ENCODE results near the gene RNF8. TPM values are rescaled to one million over a fixed set of nuclear protein-coding genes. Genes with fewer than 3 reads are reported as not detected.

The RNF8 gene
- total and polyA plus RNA-seq, 9 donors: 13.5 to 23.1 (median 16.2) TPM

DNA sequence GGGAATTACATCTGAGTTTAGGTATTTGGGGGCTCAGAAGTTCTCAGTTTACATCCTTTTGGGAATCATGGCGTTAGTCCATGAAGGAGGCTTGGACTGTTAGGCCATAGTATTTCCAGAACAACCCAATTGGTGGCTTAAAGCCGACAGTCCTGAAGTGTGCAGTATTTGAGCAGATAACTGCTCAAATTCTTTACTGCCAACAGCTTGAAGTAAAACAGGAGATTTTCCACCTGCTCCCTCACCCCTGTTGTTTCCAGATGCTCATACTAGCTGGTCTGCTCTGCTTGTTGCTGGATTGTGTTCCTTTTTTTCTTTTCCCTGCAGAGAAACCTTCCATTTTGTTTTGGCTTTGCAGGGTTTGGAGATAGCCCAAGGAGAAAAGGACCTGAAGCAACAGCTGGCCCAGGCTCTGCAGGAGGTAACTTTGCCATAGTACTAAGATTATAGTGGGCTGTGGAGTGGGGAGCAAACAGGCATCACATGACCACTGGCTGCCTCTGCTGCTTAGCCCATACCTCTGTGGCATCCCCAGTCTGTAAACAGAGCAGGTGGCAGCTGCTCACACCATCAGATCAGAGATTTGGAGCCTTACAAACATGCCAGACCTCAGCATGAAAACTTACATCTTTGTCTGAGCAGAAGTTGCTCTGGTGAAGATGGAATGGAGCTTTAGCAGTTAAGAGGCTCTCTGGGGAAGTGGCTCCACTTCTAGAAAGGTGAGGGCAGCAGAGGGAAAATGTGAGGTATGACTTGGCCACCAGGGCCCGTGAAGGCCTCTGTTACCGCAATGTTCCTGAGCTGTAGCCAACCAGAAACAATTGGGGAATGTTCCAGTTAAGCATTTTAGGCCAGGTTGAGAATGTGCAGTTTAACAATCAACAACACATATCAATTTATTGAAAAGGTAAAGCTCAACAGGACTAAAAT is 17.6 kb downstream of the RNF8 start:
- 10% methylated on average over 2 of the region's 4 CpGs for WGBS (ENCODE audit: insufficient coverage)
- DNase-seq: peak; percentile 57
- H3K4me3 ChIP-seq (ENCODE audit: low read length): no peak overlapping the region
- H3K27ac ChIP-seq (ENCODE audit: low read length): no peak overlapping the region
- H3K36me3 ChIP-seq (ENCODE audit: control insufficient read depth, insufficient read depth, low read length): peaks cover 46% of the 10 kb centered on the region
- H3K4me1 ChIP-seq (ENCODE audit: control insufficient read depth, insufficient read depth, low read length): peaks cover 10% of the 10 kb centered on the region
- H3K9me3 ChIP-seq (replicated peaks; ENCODE audit: control insufficient read depth, low read depth, low read length): no peaks in the 10 kb centered on the region
- no peaks in the 10 kb centered on the region for H3K27me3 ChIP-seq (ENCODE audit: control insufficient read depth, insufficient read depth, low read length)

DNA sequence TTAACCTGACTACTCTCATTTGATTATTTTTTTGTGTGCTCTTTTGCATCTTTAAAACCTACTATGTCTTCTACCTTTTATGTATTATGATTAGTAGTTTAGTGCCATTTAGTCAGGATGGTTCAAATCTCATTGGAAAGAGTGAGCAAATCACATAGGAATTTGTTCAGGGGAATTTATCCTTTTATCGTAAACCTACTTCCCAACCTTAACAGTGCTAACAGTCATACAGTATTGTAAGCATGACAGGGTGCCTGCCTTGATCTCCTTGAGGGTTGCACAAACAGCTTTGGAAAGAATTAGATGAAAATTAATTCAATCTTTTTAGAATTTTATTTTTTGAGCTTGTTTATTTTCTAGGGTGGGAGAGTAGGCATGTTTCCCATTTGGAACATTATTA is 18.3 kb downstream of the RNF8 start:
- Histone ChIP-seq H3K4me3 (ENCODE audit: low read length) (no peak overlapping the region), H3K4me1 (ENCODE audit: control insufficient read depth, insufficient read depth, low read length) (peaks cover 10% of the 10 kb centered on the region), H3K36me3 (ENCODE audit: control insufficient read depth, insufficient read depth, low read length) (peaks cover 46% of the 10 kb centered on the region), H3K27me3 (ENCODE audit: control insufficient read depth, insufficient read depth, low read length) (no peaks in the 10 kb centered on the region), H3K9me3 (replicated peaks; ENCODE audit: control insufficient read depth, low read depth, low read length) (no peaks in the 10 kb centered on the region), H3K27ac (ENCODE audit: low read length) (no peak overlapping the region)
- no CpG with 5 or more reads among the region's 1 CpG for WGBS (ENCODE audit: insufficient coverage)
- no peak for DNase-seq

DNA sequence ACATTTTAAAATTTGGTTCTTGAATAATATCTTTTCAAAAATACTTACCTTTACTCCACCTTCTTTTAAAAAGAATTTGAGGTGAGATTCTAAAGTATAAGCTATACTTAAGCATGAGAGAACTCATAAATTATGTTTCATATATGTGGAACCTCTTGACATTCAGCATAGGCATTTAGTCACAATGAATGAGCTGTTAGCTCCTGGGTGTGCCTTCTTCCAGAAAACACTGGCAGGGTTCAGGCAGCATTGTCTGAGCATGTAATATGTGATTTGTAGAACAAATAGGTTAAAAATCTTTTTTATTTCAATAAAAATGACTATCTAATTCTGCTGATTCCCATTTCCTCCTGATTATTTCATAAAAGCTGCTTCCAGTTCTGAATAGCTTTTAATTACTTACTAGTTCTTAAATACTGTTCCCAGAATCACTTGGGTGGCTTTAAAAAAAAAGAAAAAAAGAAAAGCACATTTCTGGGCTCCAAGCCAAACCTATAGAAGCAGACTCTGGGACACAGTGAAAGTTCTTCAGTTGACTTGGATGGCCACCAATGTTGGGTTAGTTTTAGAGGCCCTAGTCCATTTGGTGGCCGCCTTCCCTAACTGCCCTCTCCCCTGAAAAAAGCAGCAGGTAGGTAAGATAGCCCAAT is 20.2 kb downstream of the RNF8 start:
- Histone ChIP-seq H3K36me3 (ENCODE audit: control insufficient read depth, insufficient read depth, low read length) (peaks cover 39% of the 10 kb centered on the region), H3K9me3 (replicated peaks; ENCODE audit: control insufficient read depth, low read depth, low read length) (no peaks in the 10 kb centered on the region), H3K4me1 (ENCODE audit: control insufficient read depth, insufficient read depth, low read length) (peaks cover 10% of the 10 kb centered on the region), H3K4me3 (ENCODE audit: low read length) (no peak overlapping the region), H3K27me3 (ENCODE audit: control insufficient read depth, insufficient read depth, low read length) (no peaks in the 10 kb centered on the region), H3K27ac (ENCODE audit: low read length) (no peak overlapping the region)
- WGBS (ENCODE audit: insufficient coverage): no CpG with 5 or more reads among the region's 1 CpG
- peak; percentile 41 for DNase-seq

DNA sequence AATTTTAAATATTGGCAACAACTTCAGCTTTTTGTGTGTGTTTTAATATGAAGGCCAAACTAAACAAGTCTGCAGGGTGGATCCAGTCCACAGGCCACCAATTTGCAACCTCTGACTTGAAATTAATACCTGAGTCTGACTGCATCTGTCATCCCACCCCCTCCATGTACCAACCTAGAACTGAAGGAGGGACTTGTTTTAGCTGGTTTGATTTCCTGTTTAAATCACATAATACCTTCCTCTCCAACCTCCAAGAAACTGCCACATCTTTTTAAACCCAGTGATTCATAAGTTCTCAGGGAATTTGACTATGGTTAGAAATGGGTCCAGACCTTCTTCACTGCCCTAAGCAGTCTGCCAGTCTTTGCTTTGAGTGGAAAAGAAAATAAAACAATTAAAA is 21.6 kb downstream of the RNF8 start:
- DNase-seq: no peak
- Histone ChIP-seq H3K27ac (ENCODE audit: low read length) (no peak overlapping the region), H3K4me1 (ENCODE audit: control insufficient read depth, insufficient read depth, low read length) (peaks cover 10% of the 10 kb centered on the region), H3K36me3 (ENCODE audit: control insufficient read depth, insufficient read depth, low read length) (peaks cover 41% of the 10 kb centered on the region), H3K4me3 (ENCODE audit: low read length) (no peak overlapping the region), H3K9me3 (replicated peaks; ENCODE audit: control insufficient read depth, low read depth, low read length) (no peaks in the 10 kb centered on the region), H3K27me3 (ENCODE audit: control insufficient read depth, insufficient read depth, low read length) (no peaks in the 10 kb centered on the region)

DNA sequence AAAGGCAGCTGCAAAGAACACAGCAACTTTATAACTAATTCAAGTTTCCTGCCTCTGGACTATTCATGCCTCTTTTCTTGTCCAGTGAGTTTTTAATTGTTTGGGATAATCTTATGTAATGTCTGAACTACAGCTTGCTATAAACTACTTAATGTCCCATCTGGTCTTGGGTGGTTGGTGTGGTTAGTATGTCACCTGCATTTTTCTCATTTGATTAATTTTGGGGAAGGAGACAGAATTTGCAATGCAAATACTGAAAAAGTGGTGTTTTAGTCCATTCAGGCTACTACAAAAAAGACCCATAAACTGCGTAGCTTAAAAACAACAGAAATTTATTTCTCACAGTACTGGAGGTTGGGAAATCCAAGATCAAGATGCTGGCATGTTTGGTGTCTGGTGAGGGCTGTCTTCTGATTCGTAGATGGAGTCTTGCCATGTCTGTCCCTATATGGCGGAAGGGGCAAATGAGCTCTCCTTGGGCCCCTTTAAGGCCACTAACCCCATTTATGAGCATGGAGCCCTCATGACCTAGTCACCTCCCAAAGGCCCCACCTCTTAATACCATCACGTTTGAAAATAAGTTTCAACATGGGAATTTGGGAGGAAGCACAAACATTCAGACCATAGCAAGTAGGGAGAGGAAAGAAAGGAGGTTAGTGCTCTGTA is 22.4 kb downstream of the RNF8 start:
- H3K4me3 ChIP-seq (ENCODE audit: low read length): no peak overlapping the region
- no peak overlapping the region for H3K27ac ChIP-seq (ENCODE audit: low read length)
- WGBS (ENCODE audit: insufficient coverage): 100% methylated on average over 2 of the region's 4 CpGs
- no peak for DNase-seq
- H3K36me3 ChIP-seq (ENCODE audit: control insufficient read depth, insufficient read depth, low read length): peaks cover 37% of the 10 kb centered on the region
- peaks cover 5% of the 10 kb centered on the region for H3K4me1 ChIP-seq (ENCODE audit: control insufficient read depth, insufficient read depth, low read length)
- no peaks in the 10 kb centered on the region for H3K27me3 ChIP-seq (ENCODE audit: control insufficient read depth, insufficient read depth, low read length)
- no peaks in the 10 kb centered on the region for H3K9me3 ChIP-seq (replicated peaks; ENCODE audit: control insufficient read depth, low read depth, low read length)

DNA sequence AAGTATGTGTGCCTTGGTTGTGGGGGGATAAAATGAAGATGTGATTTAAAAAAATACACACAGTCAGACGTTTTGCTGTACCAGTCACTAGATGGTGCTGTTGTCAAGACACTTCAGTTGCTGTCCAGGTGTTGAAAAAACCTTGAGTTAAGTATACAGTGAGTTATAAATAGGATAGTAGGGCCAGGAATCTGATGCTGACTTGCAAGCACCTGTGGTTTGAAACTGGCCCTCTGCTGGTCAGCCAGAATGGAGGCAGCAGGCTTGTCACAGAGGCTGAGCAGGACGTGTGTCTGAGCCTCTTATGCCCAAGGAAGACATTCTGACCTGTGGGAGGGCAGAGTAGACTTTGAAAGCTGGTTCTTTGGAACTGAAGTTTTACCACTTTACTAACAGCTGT is 27.8 kb downstream of the RNF8 start:
- Histone ChIP-seq H3K9me3 (replicated peaks; ENCODE audit: control insufficient read depth, low read depth, low read length) (no peaks in the 10 kb centered on the region), H3K4me1 (ENCODE audit: control insufficient read depth, insufficient read depth, low read length) (no peaks in the 10 kb centered on the region), H3K27me3 (ENCODE audit: control insufficient read depth, insufficient read depth, low read length) (no peaks in the 10 kb centered on the region), H3K4me3 (ENCODE audit: low read length) (no peak overlapping the region), H3K36me3 (ENCODE audit: control insufficient read depth, insufficient read depth, low read length) (peaks cover 42% of the 10 kb centered on the region), H3K27ac (ENCODE audit: low read length) (no peak overlapping the region)
- 36% methylated on average over 2 of the region's 2 CpGs for WGBS (ENCODE audit: insufficient coverage)
- DNase-seq: peak; percentile 57

DNA sequence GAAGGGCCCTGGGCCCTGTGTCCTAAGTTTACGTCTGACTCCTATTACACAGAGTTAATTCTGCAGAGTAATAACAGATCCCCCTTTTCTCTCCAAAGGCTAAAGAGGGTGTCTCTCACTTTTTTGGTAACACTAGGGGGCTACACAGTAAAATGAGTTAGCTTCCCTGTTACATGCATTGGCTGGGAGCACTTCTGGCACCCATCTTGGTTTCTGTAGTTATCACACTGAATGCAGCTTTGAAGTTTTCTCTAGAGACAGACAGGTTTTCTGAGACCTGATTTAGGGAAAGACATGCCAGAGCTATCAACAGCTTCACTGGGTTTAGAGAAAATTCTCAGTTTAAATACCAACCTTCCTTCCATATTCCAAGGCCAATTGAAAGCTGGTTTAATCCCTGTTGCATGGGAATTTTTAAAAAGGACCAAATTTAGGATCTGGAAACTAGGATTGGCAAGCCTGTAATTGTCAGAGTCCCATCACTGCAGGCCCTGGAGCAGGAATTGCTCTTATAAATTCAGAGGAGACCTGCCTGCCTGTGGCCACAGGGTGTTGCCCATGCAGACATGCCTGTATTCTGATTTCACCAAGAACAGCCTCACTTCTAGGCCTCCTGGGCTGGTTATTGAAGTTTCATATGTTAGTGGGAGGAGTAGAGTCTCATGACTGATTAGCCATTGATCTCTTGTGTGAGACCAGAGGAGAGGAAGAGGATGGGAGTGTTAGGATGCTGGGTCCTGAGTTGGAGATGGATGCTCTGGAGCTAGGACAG is 29.4 kb downstream of the RNF8 start:
- Histone ChIP-seq H3K36me3 (ENCODE audit: control insufficient read depth, insufficient read depth, low read length) (peaks cover 51% of the 10 kb centered on the region), H3K4me3 (ENCODE audit: low read length) (no peak overlapping the region)
- DNase-seq: no peak

DNA sequence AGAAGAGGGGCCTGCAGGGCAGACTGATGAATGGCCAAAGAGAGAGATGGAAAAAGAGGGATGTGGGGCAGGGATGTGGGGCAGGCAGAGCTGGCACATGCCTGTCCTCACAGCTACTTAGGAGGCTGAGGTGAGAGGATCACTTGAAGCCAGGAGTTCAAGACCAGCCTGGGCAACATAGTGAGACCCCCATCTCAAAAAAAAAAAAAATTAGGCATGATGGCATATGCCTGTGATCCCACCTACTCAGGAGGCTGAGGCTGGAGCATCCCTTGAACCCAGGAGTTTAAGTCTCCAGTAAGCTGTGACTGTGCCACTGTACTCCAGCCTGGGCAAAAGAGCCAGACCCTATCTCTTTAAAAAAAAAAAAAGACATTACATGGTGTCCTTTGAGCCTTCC is 34.8 kb downstream of the RNF8 start:
- no peak for DNase-seq
- Histone ChIP-seq H3K27me3 (ENCODE audit: control insufficient read depth, insufficient read depth, low read length) (no peaks in the 10 kb centered on the region), H3K9me3 (replicated peaks; ENCODE audit: control insufficient read depth, low read depth, low read length) (no peaks in the 10 kb centered on the region), H3K27ac (ENCODE audit: low read length) (no peak overlapping the region), H3K36me3 (ENCODE audit: control insufficient read depth, insufficient read depth, low read length) (peaks cover 44% of the 10 kb centered on the region), H3K4me1 (ENCODE audit: control insufficient read depth, insufficient read depth, low read length) (no peaks in the 10 kb centered on the region), H3K4me3 (ENCODE audit: low read length) (no peak overlapping the region)

More for the DNA sequence above, 29.4 kb downstream of the RNF8 start:
- no peaks in the 10 kb centered on the region for H3K4me1 ChIP-seq (ENCODE audit: control insufficient read depth, insufficient read depth, low read length)
- no peak overlapping the region for H3K27ac ChIP-seq (ENCODE audit: low read length)
- no CpG with 5 or more reads among the region's 1 CpG for WGBS (ENCODE audit: insufficient coverage)
- no peaks in the 10 kb centered on the region for H3K9me3 ChIP-seq (replicated peaks; ENCODE audit: control insufficient read depth, low read depth, low read length)
- no peaks in the 10 kb centered on the region for H3K27me3 ChIP-seq (ENCODE audit: control insufficient read depth, insufficient read depth, low read length)

DNA sequence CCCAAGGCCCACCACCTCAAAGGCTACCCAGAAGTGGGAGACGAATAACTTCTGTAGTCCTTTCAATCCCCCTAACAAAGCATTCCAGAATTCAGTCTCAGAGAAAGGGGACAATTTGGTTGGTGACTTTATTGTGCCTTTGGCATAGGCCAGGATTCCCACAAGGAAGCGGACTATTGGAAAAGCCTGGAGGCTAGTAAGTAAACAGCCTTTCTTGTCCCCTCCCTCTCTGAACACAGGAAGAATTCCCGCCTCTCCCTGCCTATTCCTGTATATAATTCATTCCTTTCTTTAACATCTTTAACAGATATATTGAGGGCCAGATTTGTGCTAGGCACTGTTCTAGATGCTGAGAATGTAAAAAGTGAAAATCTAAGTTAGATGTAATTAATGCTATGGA is 36.1 kb downstream of the RNF8 start:
- Histone ChIP-seq H3K4me3 (ENCODE audit: low read length) (no peak overlapping the region), H3K9me3 (replicated peaks; ENCODE audit: control insufficient read depth, low read depth, low read length) (no peaks in the 10 kb centered on the region), H3K27ac (ENCODE audit: low read length) (no peak overlapping the region), H3K36me3 (ENCODE audit: control insufficient read depth, insufficient read depth, low read length) (peaks cover 44% of the 10 kb centered on the region), H3K27me3 (ENCODE audit: control insufficient read depth, insufficient read depth, low read length) (no peaks in the 10 kb centered on the region), H3K4me1 (ENCODE audit: control insufficient read depth, insufficient read depth, low read length) (no peaks in the 10 kb centered on the region)
- 100% methylated on average over 1 of the region's 3 CpGs for WGBS (ENCODE audit: insufficient coverage)
- no peak for DNase-seq

DNA sequence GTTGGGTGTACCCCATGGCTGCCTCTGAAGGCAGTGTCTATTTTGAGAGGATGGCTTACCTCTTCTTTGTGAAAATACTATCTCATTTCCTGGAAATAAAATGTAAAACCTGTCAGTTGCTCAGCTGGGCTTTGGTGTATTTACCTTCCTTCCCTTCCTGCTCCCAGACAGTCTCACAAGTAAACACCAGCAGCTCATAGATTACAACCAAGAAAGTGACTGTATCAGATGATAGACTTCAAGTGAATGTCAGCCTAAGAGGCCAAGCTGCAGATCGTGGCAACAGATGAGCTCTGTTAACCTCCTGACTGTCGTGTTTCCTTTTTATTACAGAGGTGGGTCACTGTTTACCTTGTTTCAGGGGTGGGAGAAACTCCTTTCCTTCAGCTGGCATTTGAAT is 37.3 kb downstream of the RNF8 start:
- peaks cover 43% of the 10 kb centered on the region for H3K36me3 ChIP-seq (ENCODE audit: control insufficient read depth, insufficient read depth, low read length)
- H3K9me3 ChIP-seq (replicated peaks; ENCODE audit: control insufficient read depth, low read depth, low read length): no peaks in the 10 kb centered on the region
- no peak for DNase-seq
- H3K4me1 ChIP-seq (ENCODE audit: control insufficient read depth, insufficient read depth, low read length): no peaks in the 10 kb centered on the region
- H3K27me3 ChIP-seq (ENCODE audit: control insufficient read depth, insufficient read depth, low read length): no peaks in the 10 kb centered on the region
- no CpG with 5 or more reads among the region's 2 CpGs for WGBS (ENCODE audit: insufficient coverage)
- no peak overlapping the region for H3K27ac ChIP-seq (ENCODE audit: low read length)
- H3K4me3 ChIP-seq (ENCODE audit: low read length): no peak overlapping the region
